Measurements from ENCODE around the gene C6orf89.
"Not testable (repeated sequence)": the region's sequence is repeated elsewhere in the genome, so short reads cannot be mapped to it uniquely, and the experiment has no call there.

Gene C6orf89

DNA sequence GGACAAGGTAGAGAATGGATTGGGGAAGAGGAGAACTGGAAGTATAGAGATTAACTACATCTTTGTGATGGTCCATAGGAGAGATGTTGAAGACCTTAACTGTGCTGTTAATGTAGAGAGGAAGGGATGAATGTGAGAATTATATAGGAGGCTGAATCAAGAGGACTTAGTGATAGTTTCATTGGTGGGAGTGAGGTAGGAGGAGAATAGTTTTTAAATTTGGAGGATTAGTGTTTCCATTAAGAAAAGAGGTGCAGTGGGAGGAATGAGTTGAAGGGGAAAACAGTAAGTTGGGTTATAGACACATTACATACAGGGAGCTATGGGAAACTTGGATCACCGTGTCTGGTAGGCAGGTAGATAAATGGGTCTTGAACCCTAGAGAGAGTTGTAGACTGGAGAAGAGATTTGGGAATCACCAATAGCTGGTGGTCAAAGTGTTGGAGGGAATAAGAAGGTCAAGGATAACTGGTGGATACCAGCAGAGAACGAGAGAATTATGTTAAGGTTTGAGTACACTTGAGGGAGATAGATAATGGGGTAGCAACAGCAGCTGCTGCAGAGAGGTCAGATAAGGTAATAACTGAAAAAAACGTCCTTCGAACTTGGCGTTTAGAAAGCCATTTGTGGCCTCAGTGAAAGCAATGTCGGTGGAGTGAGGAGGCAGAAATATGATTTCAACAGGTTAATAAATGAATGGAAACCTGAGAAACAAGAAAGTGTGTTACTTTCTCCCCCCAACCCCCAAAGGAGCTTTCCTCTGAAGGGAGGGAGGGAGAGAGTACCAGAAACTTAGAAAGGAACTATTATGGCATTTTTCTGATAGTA, 3.1 kb downstream of the C6orf89 start:
- no peak for DNase-seq

DNA sequence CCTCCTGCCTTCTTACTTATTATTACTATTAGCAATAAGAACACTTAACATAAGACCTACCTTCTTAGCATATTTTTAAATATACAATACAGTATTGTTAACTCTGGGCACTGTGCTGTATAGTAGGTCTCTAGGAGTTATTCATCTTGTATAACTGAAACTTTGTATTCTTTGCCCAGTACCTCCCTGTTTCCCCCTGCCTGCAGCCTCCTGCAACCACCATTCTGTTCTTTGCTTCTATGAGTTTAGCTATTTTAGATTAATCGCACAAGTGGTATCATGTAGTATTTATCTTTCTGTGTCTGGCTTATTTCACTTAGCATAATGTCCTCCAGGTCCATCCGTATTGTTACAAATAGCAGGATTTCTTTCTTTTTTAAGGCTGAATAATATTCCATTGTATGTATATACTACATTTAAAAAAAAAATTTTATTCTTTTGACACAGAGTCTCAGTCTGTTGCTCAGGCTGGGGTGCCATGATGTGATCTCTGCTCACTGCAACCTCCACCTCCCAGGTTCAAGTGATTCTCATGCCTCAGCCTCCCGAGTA, 4.4 kb downstream of the C6orf89 start:
- DNase-seq: no peak

DNA sequence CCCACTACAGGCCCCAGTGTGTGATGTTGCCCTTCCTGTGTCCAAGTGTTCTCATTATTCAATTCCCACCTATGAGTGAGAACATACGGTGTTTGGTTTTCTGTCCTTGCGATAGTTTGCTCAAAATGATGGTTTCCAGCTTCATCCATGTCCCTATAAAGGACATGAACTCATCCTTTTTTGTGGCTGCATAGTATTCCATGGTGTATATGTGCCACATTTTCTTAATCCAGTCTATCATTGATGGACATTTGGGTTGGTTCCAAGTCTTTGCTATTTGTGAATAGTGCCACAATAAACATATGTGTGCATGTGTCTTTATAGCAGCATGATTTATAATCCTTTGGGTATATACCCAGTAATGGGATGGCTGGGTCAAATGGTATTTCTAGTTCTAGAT, 5.4 kb downstream of the C6orf89 start:
- DNase-seq: not testable (repeated sequence)

DNA sequence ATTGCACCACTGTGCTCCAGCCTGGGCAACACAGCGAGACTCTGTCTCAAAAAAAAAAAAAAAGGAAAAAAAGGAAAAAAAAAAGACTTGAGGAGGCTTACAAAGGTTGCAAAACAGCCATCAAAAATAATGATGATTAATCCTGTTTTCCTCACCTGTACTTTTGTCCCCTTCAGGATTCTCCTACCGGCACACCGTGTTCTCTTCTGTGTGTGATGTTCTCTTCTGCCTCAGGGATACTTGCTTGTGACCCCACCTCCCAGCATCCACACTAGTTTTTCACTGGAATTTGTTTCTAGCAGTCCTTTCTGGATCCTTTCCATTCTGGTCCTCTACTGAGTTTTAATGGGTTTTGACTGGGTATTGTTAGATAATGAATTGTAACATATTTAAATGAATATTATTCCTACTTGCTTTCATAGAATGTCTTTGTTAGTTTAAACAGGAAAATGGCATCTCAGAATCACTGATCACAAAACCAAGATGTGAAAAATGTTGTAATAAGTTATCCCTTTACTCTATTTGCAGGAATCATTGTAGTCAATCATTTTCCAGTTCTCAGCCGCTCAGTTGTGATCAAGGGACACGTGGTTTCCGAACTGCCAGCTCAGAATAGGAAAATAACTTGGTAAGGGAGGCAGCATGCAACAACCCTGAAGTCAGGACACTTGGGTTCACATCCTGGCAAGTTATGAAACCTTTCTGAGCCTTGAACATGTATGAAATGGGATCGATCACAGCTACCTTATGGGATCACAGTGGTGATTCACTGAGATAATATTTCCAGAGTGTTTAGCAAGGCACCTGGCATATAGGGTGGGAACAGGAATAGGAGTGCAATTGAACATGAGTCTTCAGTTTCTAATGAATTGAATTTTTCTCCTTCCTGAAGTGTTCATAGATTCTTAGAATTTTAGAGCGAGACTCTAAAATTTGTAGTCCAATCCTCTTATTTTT, 8.5 kb downstream of the C6orf89 start:
- DNase-seq: no peak

DNA sequence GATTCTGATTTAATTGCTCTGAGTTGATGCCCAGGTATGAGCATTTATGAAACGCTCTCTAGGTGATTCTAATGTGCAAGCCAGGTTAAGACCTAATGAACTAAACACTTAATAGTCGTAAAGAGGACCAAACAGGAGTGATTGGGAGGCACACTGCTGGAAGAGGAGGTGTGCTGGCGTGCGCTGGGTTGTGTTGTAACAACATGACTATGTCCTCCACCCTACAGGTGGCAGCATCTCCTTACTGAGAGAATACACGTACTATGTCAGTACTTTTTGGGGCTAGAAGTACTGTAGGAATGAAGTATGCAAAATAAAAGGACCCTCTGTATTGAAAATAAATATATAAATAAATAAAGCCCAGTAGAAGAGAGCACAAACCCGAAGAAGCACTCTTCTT, 11.9 kb downstream of the C6orf89 start:
- no peak for DNase-seq

DNA sequence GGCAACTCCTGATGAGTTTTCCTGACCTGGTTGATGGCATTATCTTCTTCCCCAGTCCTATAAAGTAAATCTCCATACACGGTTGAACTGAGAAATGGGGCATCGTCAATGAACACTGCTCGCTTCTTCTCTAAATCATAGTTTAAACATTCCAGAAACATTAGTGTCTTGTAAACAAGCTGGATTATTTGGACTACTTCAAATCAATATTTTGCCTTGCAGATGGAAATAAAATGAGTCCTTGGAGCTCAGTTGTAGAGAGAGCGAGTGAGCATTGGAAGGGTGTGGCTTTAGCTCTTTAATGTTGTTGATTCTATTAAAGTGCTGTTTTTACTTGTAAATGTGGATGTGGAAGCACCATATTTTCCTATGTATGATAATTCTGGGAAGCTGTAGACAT, 18.4 kb downstream of the C6orf89 start:
- DNase-seq: no peak

DNA sequence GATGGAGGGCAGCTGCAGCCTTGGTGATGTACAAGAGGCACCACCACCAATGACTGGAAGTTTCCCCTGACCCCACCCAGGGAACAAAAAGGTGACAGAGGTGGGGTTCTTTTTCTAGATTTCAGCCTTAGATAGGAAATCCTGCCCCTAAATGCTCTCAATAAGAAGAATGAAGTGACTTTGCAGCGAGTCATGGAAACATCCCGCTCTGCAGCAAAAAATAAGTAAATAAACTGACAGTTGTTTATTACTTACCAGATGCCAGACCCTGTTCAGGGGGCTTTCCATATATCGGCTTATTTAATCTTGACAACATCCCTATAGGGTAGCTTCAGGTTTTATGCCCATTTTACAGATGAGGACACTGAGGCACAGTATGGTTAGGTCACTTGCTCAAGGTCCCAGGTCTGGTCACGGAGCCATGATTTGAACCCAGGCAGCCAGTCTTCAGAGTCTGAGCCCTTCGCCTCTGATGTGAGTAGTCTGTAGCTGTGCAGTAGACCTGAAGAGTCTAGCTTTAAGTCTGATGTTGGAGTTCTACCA, 19.2 kb downstream of the C6orf89 start:
- DNase-seq: no peak

DNA sequence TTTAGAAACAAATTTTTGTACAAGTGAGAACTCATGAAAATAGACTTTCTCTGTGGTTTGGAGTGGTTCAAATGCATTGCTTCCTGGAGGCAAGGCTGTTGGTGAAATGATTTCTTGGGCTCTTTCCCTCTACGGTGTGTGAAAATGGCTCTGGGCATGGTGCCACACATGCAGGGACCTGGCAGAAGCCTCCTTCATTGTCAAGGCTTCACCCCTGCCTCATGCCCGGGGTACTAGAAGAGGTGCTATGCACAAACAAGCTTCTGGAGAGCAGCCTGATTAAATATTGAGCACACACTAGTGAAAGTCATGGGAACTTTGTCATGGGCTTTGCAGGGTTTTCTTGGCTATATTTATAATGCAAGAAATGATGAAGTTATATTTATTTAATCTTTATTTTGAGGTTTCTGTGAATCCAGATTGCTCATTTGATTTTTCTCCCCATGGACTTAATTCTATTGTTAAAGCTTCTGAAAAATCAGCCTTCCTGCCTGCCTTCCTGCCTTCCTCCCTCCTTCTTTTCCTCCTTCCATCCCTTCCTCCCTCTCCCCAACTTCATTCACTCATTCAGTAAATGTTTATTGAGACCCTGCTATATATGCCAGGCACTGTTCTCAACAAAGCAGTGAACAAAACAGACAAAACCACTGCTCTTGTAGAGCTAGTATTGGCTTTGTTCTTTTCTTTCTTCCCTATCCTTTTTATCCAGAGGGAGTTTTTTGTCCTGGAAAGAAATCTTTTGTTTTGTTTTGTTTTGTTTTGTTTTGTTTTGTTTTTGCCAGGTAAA, 21.0 kb downstream of the C6orf89 start:
- DNase-seq: no peak

DNA sequence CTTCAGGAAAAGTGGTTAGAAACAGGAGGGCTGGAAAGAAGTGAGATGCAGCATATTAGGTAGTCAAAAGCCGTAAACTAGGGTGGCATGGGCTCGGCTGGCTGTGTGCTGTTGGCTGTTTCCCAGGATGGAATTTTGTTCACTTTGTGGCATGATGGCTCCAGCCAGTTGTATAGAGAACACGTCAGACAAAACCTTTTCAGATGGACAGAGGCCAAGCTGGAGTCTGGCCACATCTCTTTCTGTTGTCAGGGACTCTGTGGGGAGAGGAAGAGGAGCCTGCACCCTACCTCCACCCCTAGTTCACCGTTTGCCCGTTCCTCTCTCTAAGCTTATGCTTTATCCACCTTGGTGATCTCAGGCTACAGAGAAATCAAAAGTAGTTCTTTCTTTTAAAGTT, 22.0 kb downstream of the C6orf89 start:
- no peak for DNase-seq

DNA sequence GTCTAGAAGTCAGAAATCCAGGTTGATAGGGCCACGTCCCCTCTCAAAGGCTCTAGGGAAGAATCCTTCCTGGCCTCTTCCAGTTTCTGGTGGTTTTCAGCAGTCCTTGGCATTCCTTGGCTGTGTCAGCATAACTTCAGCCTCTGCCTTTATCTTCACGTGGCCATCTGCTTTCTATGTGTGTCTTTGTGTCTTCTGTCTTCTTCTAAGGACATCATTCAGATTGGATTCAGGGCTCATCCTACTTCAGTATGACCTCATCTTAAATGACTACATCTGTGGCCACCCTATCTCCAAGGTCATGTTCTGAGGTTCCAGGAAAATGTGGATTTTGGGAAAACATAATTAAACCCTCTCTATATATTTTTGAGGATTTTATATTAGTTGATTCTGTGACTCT, 23.0 kb downstream of the C6orf89 start:
- DNase-seq: no peak

DNA sequence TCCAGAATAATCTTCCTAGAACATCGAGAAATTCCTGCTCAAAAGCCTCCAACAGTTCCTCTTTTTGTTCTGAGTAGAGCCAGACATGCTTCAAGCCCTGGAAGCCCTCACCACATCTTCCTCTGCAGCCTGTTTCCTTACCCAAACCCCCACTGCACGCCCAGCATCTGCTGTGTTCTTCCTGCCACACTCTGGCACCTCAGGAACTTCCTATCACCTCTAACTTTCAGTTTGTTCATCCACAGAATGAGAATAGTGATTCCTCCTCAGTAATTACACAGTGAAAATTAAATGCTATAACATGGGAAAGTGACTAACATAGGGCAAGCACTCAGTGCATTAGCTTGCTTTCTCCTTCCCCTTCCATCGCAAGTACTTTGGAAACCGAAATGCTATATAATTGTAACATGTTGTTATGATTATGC, 26.3 kb downstream of the C6orf89 start:
- no peak for DNase-seq

DNA sequence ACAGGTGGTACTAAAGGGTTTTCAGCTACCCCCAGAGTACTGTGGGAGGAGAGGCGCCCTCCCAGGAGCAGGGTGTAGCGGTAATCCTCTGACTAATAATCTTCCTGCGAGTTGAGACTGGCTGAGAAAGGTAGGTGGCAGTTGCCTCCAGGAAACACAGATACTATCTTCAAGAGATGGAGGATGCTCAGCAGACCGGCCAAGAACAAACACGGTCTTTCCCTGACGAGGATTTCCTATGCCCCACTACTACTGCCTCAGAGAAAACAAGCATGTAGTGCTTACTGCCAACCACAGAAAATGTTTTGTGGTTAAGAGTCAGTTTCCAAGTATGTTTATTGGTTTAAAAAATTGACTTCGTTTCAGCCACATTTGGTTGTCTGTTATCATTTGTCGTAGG, 26.8 kb downstream of the C6orf89 start:
- DNase-seq: peak; percentile 24

DNA sequence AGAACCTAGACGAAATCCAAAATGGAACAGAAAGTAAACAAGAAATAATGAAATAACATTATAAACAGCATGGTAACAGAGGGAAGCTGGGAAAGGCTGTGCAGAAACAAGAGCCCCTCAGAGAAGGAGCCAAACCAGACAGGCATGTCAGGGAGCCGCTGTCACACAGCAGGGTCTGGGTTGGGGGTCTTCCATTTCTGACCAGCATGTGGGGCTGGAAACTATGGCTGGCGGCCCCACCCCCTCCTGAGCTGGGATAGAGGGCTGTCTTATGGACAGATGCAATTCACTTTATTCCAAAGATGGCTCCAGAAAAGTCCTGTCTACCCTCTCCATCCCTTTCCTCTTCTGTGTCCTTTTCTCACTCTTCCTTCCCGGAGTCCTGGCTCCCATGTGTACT, 27.3 kb downstream of the C6orf89 start:
- DNase-seq: no peak

DNA sequence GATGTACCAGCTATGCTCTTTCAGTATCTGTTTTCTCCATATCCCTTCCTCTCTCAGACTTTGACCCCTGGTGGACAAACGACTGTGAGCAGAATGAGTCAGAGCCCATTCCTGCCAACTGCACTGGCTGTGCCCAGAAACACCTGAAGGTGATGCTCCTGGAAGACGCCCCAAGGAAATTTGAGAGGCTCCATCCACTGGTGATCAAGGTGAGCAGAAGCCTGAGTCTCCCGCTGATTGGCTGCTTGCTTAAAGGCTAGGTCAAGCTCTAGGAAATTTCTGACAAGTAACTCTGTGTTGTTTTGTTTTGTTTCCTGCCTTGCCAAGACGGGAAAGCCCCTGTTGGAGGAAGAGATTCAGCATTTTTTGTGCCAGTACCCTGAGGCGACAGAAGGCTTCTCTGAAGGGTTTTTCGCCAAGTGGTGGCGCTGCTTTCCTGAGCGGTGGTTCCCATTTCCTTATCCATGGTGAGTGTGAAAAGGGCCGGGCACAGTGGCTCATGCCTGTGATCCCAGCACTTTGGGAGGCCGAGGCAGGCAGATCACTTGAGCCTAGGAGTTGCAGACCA, 28.6 kb downstream of the C6orf89 start:
- peak; percentile 75 for DNase-seq

DNA sequence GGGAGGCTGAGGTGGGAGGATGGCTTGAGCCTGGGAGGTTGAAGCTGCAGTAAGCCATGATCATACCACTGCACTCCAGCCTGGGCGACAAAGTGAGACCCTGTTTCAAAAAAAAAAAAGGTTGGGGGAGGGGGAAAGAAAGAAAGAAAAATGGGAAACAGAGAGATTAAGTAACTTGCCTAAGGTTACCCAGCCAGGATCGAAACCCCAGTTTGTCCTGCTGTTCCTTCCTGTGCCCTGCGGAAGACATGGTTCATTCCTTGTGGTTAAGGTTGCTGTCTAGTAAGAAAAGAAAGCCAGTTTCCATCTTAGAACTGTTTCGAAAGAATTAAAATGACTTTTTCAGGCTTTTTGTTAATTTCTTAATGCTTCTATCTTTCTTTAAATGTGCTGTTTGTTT, 29.8 kb downstream of the C6orf89 start:
- no peak for DNase-seq

DNA sequence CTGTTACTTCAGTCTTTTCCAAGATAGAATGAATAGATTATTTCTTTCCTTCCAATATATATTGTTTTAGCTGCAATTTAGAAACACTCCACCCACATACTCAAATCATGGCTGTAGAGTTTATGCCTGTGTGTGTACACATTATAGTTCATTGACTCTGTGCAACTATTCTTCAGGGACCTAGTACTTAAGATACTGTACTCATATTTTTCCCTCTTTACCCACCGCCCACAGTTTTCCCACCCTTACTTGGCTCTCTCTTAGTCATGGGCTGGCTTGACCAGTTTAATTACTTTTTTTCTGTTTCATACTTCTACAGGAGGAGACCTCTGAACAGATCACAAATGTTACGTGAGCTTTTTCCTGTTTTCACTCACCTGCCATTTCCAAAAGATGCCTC, 30.4 kb downstream of the C6orf89 start:
- no peak for DNase-seq

DNA sequence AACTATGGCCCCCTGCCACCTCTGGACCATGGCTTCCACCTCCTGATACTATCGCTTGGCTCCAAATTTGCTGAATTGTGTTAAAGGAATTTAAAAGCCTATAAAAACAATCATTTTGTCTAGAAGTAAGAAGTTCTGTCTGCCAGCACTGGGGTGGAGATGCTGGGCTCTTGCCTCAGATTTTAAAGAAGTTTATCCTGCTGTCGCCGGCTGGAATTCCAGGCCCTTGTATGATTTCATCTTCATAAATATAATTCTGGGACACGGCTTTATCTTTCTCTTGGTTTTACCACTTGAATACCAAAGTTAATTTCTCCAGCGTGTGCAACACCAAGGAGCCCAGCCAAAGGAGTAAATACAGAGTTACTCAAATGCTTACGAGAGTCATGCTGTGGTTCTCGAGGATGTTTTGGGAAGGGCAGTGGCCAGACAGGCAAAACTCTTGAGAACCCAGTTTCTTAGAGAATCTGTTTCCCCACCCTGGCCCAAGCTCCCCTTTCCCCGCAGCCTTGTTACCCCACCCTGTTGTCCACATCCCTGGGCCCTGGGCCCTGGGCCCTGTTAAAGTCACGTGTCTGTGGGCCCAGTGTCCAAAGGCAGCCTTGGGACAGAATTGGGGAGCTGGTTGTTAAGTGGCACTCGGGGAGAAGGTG, 31.9 kb downstream of the C6orf89 start:
- DNase-seq: no peak

DNA sequence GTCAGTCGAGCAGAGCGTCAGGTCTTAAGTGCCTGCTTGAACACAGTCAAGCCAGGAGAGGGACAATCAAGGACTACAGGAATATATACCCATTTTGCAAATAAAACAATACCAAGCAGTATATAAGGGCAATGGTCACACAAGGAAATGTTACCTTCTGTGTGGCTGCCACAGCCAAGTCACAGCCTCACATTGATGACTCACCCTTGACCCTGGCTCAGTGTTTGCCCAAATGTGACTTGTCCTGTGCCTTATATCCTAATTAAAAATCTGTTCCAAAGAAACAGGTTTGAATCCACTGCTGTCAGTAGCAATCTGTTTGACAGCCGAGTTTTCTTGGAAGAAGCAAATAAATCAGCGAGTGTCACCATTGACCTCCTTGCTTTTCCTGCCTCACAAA, 34.3 kb downstream of the C6orf89 start:
- DNase-seq: no peak

DNA sequence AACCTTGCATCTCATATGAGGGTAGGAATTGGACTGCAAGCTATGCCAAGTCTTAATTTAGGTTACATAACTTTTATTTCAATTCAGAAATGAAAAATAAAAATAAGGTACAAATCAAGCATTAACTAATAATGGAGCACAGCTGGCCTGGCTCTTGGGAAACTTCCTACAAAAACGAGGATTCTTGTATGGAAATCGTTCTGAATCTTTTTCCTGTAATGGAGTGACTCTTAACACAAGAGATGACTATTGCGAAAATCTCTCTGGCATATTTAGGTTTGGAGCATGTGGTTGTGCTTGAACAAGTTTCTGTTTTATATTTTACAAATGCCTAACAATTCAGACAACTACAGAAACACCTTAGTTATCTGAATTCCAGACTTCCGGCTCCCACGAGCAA, 34.8 kb downstream of the C6orf89 start:
- no peak for DNase-seq

DNA sequence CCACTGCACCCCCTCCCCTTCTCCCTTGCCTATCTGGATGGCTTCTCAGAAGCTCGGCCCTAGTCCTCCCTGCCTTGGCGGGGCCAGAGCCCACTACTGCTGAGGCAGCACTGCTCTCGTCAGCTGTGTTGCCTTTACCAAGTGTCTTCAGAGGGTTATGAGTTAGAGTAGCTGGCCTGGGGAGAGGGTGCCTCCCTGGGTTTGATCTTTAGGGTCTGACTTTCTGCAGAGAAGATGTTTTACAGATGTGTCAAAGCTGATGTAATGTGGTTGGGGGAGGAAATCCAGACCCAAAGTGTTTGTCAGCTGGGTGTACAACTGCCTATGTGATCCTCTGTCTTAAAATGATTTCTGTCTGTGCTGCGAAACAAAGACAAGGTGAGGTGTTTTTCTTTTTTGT, 38.4 kb downstream of the C6orf89 start:
- DNase-seq: no peak

DNA sequence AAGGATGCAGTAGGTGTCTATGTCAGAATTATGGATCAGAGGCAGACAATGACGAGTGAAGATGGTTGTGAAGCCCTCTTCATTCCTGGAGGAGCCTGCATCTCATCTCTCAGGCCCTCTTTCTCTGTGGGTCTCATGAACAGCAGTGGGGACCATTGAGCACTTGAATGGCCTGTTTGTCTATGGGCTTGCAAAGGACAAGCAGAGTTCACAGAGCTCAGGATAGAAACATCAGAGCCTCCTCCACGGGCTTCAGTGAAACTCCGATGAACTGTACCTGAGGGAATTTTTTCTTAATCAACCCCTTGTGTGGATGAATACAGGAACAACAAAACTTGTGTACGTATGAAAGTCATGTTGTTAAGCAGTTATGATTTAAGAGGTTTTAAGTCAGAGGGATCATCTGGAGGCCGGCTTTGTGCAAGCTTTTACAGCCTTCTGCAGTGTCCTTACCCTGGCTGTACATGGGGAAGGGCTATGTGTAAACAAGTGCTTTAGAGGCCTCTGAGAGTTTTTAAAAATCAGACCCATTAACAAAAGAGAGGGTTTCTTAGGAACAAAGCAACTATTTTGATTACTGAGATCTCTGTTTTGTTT, 39.1 kb downstream of the C6orf89 start:
- DNase-seq: no peak
